Activated CD4-positive, alpha-beta T cell treated with anti-CD3 and anti-CD28 coated beads, Interleukin-2, amount 10 ng/mL, durations not matched to agents 7 days and 5 days (primary cell): ENCODE results near the gene MAPK6. TPM values are rescaled to one million over a fixed set of nuclear protein-coding genes. Genes with fewer than 3 reads are reported as not detected.
A peak's percentile ranks its signal among the peaks of the same experiment; 100 is the strongest.

ENCODE experiments used
- CTCF ChIA-PET: fragments of 350-600 bp; sonication (Branson Sonifier 250); formaldehyde crosslinking; loops from one replicate; lab custom pipeline; 2021; ENCODE audit warnings: antibody characterized with exemption; lab: Charles Lee
- POLR2A ChIA-PET: fragments of 350-600 bp; sonication (Branson Sonifier 250); formaldehyde crosslinking; loops from one replicate; lab custom pipeline; 2021; ENCODE audit warnings: antibody characterized with exemption; lab: Charles Lee
- DNase-seq: peaks from one replicate; pipeline ENCODE4 v3.0.0-alpha.2; 2020
- H3K27ac Mint-ChIP-seq: one replicate; pipeline ENCODE4 v1.8.0; 2021; ENCODE audit warnings: mild to moderate bottlenecking, moderate library complexity, mixed read lengths
- H3K27me3 Mint-ChIP-seq: one replicate; pipeline ENCODE4 v1.8.0; 2021; ENCODE audit warnings: mixed read lengths
- H3K36me3 Mint-ChIP-seq: one replicate; pipeline ENCODE4 v1.8.0; 2021; ENCODE audit warnings: low read depth, mixed read lengths
- H3K4me1 Mint-ChIP-seq: one replicate; pipeline ENCODE4 v1.8.0; 2021; ENCODE audit warnings: mixed read lengths
- H3K4me3 Mint-ChIP-seq: one replicate; pipeline ENCODE4 v1.8.0; 2021; ENCODE audit warnings: mild to moderate bottlenecking, moderate library complexity, mixed read lengths
- H3K9me3 Mint-ChIP-seq: one replicate; pipeline ENCODE4 v1.8.0; 2021; ENCODE audit warnings: mixed read lengths
- total RNA-seq, 2 experiments: library from RNA; stranded (reverse); gene quantifications; one replicate each; pipeline ENCODE4 v1.2.3, GENCODE V29; 2021

Gene MAPK6
- total RNA-seq, 2 experiments from 2014 or later = 23.4 to 25.4 TPM

GRCh38 chr15:52013151-52013791 lies 5.7 kb upstream of the MAPK6 start:
- Mint-ChIP-seq H3K27ac (no peak overlapping the region), H3K9me3 (no peaks in the 10 kb centered on the region), H3K4me3 (no peak overlapping the region), H3K4me1 (peaks cover 46% of the 10 kb centered on the region), H3K27me3 (no peaks in the 10 kb centered on the region), H3K36me3 (peaks cover 3% of the 10 kb centered on the region)
- ChIA-PET POLR2A (no interaction called here), CTCF (no interaction called here)
- no peak for DNase-seq

- ChIA-PET CTCF (no interaction called here), POLR2A (no interaction called here)
- DNase-seq = no peak
- peaks cover 1% of the 10 kb centered on the region for H3K36me3 Mint-ChIP-seq
- H3K9me3 Mint-ChIP-seq = no peaks in the 10 kb centered on the region
- H3K4me1 Mint-ChIP-seq = peaks cover 39% of the 10 kb centered on the region
- H3K27me3 Mint-ChIP-seq = no peaks in the 10 kb centered on the region
- no peak overlapping the region for H3K4me3 Mint-ChIP-seq
- H3K27ac Mint-ChIP-seq = no peak overlapping the region
Observed at GRCh38 chr15:52014616-52015015, 4.4 kb upstream of the MAPK6 start.

GRCh38 chr15:52016316-52016715 lies 2.7 kb upstream of the MAPK6 start:
- CTCF ChIA-PET = no interaction called here
- Mint-ChIP-seq H3K9me3 (no peaks in the 10 kb centered on the region), H3K36me3 (peaks cover 6% of the 10 kb centered on the region), H3K4me3 (no peak overlapping the region), H3K27ac (no peak overlapping the region), H3K4me1 (peaks cover 44% of the 10 kb centered on the region), H3K27me3 (no peaks in the 10 kb centered on the region)
- POLR2A ChIA-PET = no interaction called here
- DNase-seq = no peak

- Mint-ChIP-seq H3K4me1 (peaks cover 36% of the 10 kb centered on the region), H3K4me3 (peak overlapping the region; percentile 97), H3K27me3 (no peaks in the 10 kb centered on the region), H3K36me3 (peaks cover 10% of the 10 kb centered on the region), H3K9me3 (no peaks in the 10 kb centered on the region), H3K27ac (peak overlapping the region; percentile 99)
- ChIA-PET POLR2A (no interaction called here), CTCF (interaction anchor here (0.8 to 1.1 kb wide), 2 partner anchors 11 to 28 kb away, joined by 3 to 4 read pairs; no protein-coding TSS in a partner anchor)
- DNase-seq = no peak
Observed at GRCh38 chr15:52018244-52018643, 775 bp upstream of the MAPK6 start.

GRCh38 chr15:52019394-52020220 lies 588 bp downstream of the MAPK6 start:
- peak; percentile 57 for DNase-seq
- no peaks in the 10 kb centered on the region for H3K27me3 Mint-ChIP-seq
- CTCF ChIA-PET = interaction anchor here (0.7 to 1.8 kb wide), 5 partner anchors 10 to 43 kb away, joined by 3 to 8 read pairs (median 3); no protein-coding TSS in a partner anchor
- POLR2A ChIA-PET = no interaction called here
- H3K9me3 Mint-ChIP-seq = no peaks in the 10 kb centered on the region
- peak overlapping the region; percentile 99 for H3K27ac Mint-ChIP-seq
- peaks cover 32% of the 10 kb centered on the region for H3K4me1 Mint-ChIP-seq
- peak overlapping the region; percentile 97 for H3K4me3 Mint-ChIP-seq
- peaks cover 14% of the 10 kb centered on the region for H3K36me3 Mint-ChIP-seq

- POLR2A ChIA-PET = no interaction called here
- CTCF ChIA-PET = interaction anchor here (0.7 to 1.8 kb wide), 5 partner anchors 9 to 43 kb away, joined by 3 to 8 read pairs (median 3); no protein-coding TSS in a partner anchor
- peak overlapping the region; percentile 91 for H3K4me3 Mint-ChIP-seq
- no peaks in the 10 kb centered on the region for H3K9me3 Mint-ChIP-seq
- peak overlapping the region; percentile 95 for H3K27ac Mint-ChIP-seq
- H3K27me3 Mint-ChIP-seq = no peaks in the 10 kb centered on the region
- peaks cover 32% of the 10 kb centered on the region for H3K4me1 Mint-ChIP-seq
- DNase-seq = no peak
- H3K36me3 Mint-ChIP-seq = peaks cover 14% of the 10 kb centered on the region
Observed at GRCh38 chr15:52020221-52021085, 1.4 kb downstream of the MAPK6 start.

- DNase-seq = peak; percentile 54
- Mint-ChIP-seq H3K4me1 (peaks cover 35% of the 10 kb centered on the region), H3K36me3 (peaks cover 14% of the 10 kb centered on the region), H3K27me3 (no peaks in the 10 kb centered on the region), H3K9me3 (no peaks in the 10 kb centered on the region), H3K4me3 (peak overlapping the region; percentile 91), H3K27ac (peak overlapping the region; percentile 95)
- ChIA-PET POLR2A (no interaction called here), CTCF (interaction anchor here (1.5 to 1.8 kb wide), 2 partner anchors 9 to 14 kb away, joined by 3 to 8 read pairs; no protein-coding TSS in a partner anchor)
Observed at GRCh38 chr15:52021128-52021671, 2.2 kb downstream of the MAPK6 start.

- no peaks in the 10 kb centered on the region for H3K27me3 Mint-ChIP-seq
- no peak overlapping the region for H3K4me3 Mint-ChIP-seq
- peaks cover 14% of the 10 kb centered on the region for H3K36me3 Mint-ChIP-seq
- H3K4me1 Mint-ChIP-seq = peaks cover 34% of the 10 kb centered on the region
- peak overlapping the region; percentile 9 for H3K27ac Mint-ChIP-seq
- CTCF ChIA-PET = no interaction called here
- no peak for DNase-seq
- no peaks in the 10 kb centered on the region for H3K9me3 Mint-ChIP-seq
- POLR2A ChIA-PET = no interaction called here
Observed at GRCh38 chr15:52021892-52022540, 3.0 kb downstream of the MAPK6 start.

GRCh38 chr15:52023169-52023922 lies 4.3 kb downstream of the MAPK6 start:
- ChIA-PET CTCF (interaction anchor here (0.8 kb wide), 1 partner anchor 19 kb away, joined by 3 read pairs; no protein-coding TSS in a partner anchor), POLR2A (interaction anchor here (0.6 kb wide), 1 partner anchor 399 kb away, joined by 3 read pairs; no protein-coding TSS in a partner anchor)
- H3K27me3 Mint-ChIP-seq = no peaks in the 10 kb centered on the region
- H3K4me1 Mint-ChIP-seq = peaks cover 34% of the 10 kb centered on the region
- no peak for DNase-seq
- no peak overlapping the region for H3K4me3 Mint-ChIP-seq
- H3K27ac Mint-ChIP-seq = no peak overlapping the region
- peaks cover 17% of the 10 kb centered on the region for H3K36me3 Mint-ChIP-seq
- no peaks in the 10 kb centered on the region for H3K9me3 Mint-ChIP-seq

- peaks cover 5% of the 10 kb centered on the region for H3K9me3 Mint-ChIP-seq
- no peak overlapping the region for H3K27ac Mint-ChIP-seq
- POLR2A ChIA-PET = no interaction called here
- CTCF ChIA-PET = no interaction called here
- no peak overlapping the region for H3K4me3 Mint-ChIP-seq
- no peak for DNase-seq
- H3K27me3 Mint-ChIP-seq = no peaks in the 10 kb centered on the region
- peaks cover 38% of the 10 kb centered on the region for H3K36me3 Mint-ChIP-seq
- peaks cover 25% of the 10 kb centered on the region for H3K4me1 Mint-ChIP-seq
Observed at GRCh38 chr15:52028431-52029093, 9.5 kb downstream of the MAPK6 start.

GRCh38 chr15:52030010-52030409 lies 11.0 kb downstream of the MAPK6 start:
- Mint-ChIP-seq H3K4me3 (no peak overlapping the region), H3K36me3 (peaks cover 48% of the 10 kb centered on the region), H3K4me1 (peaks cover 27% of the 10 kb centered on the region), H3K27me3 (no peaks in the 10 kb centered on the region), H3K9me3 (peaks cover 13% of the 10 kb centered on the region), H3K27ac (no peak overlapping the region)
- no peak for DNase-seq
- CTCF ChIA-PET = interaction anchor here (0.5 to 1.3 kb wide), 5 partner anchors 8 to 604 kb away, joined by 3 to 5 read pairs (median 3); no protein-coding TSS in a partner anchor
- POLR2A ChIA-PET = no interaction called here
